ENCODE measurements around the gene CCDC69.
A peak's percentile ranks its signal among the peaks of the same experiment; 100 is the strongest.

GRCh38 chr5:151221574-151221973, 2.3 kb downstream of the CCDC69 start:
- TF ChIP-seq CTCF (IDR thresholded peaks at IDR 0.05): no peak
- TF ChIP-seq POLR2AphosphoS5 (IDR thresholded peaks at IDR 0.05): peak; percentile 11
- no peak for TF ChIP-seq POLR2A (IDR thresholded peaks at IDR 0.05)
- no peak for TF ChIP-seq EP300 (IDR thresholded peaks at IDR 0.05)
